Thymus (tissue), 14 donors: Measurements from ENCODE around the gene CALM3. TPM values are rescaled to one million over a fixed set of nuclear protein-coding genes. Genes with fewer than 3 reads are reported as not detected.
"Not testable (repeated sequence)": the region's sequence is repeated elsewhere in the genome, so short reads cannot be mapped to it uniquely, and the experiment has no call there.

ENCODE experiments used
- DNase-seq, 9 donors: peaks; one replicate each; pipeline ENCODE4 v3.0.0-alpha.2; 2013; ENCODE audit warnings: low spot score in 9 of 9, low read depth in 6 of 9, missing footprints in 1 of 9
- H3K27ac ChIP-seq, 2 donors: one replicate each; pipeline ENCODE4 v1.5.1; 2013; ENCODE audit warnings: control low read depth in 1 of 2, low read depth in 1 of 2, low read length in 1 of 2, mild to moderate bottlenecking in 1 of 2, moderate library complexity in 1 of 2
- H3K27me3 ChIP-seq, 2 donors: one replicate each; pipeline ENCODE4 v1.5.1; 2013; ENCODE audit warnings: low read length in 1 of 2; ENCODE audit not compliant: control insufficient read depth in 2 of 2, insufficient read depth in 1 of 2
- H3K36me3 ChIP-seq, 2 donors: one replicate each; pipeline ENCODE4 v1.5.1; 2013; ENCODE audit warnings: low read length in 1 of 2, mild to moderate bottlenecking in 1 of 2, moderate library complexity in 1 of 2; ENCODE audit not compliant: control insufficient read depth in 2 of 2, insufficient read depth in 2 of 2
- H3K4me1 ChIP-seq, 2 donors: one replicate each; pipeline ENCODE4 v1.5.1; 2013; ENCODE audit warnings: low read length in 2 of 2; ENCODE audit not compliant: control insufficient read depth in 2 of 2, insufficient read depth in 2 of 2
- H3K4me3 ChIP-seq, 2 donors: one replicate each; pipeline ENCODE4 v1.5.1; 2013; ENCODE audit warnings: low read length in 2 of 2, control low read depth in 1 of 2, mild to moderate bottlenecking in 1 of 2
- H3K9me3 ChIP-seq, 2 donors: one replicate each; pipeline ENCODE4 v1.5.1; 2013; ENCODE audit warnings: low read length in 1 of 2, mild to moderate bottlenecking in 1 of 2; ENCODE audit not compliant: control insufficient read depth in 2 of 2, insufficient read depth in 1 of 2
- WGBS: extraction: QIAGEN DNeasy Blood & Tissue Kit; methylation state at CpG from one replicate; pipeline ENCODE4 v1.1.7; 2013; 5-methylcytosine and 5-hydroxymethylcytosine counted together
- long read RNA-seq, 10 donors: transcript quantifications; one replicate each; lab custom pipeline, GENCODE V29; 2026
- polyA plus RNA-seq: library from polyadenylated mRNA; stranded (reverse); fragments of 200-250 nt; gene quantifications from one replicate; pipeline ENCODE4 v1.2.3, GENCODE V29; 2013
- total RNA-seq: library from RNA; stranded (reverse); fragments of 120-200 nt; gene quantifications from one replicate; pipeline ENCODE4 v1.2.4, GENCODE V29; 2013
- donor health status: healthy.

CALM3 gene
- total RNA-seq = 116 TPM
- polyA plus RNA-seq = 167 TPM
- long read RNA-seq, donor 1, transcript CALM3-201 (6 exons, 2,289 nt) = major isoform, 22 of 39 reads
- long read RNA-seq, donor 1, partial matches to known transcripts = 15 of 39 reads
- long read RNA-seq, donor 1, other reads (novel, unspliced or antisense) = 0 of 39 reads
- long read RNA-seq, donor 2, transcript CALM3-201 (6 exons, 2,289 nt) = major isoform, 353 of 455 reads
- long read RNA-seq, donor 2, transcript CALM3-207 (4 exons, 721 nt) = minor isoform, 27 of 455 reads
- long read RNA-seq, donor 2, transcript CALM3-213 (2 exons, 590 nt) = minor isoform, 5 of 455 reads
- long read RNA-seq, donor 2, partial matches to known transcripts = 38 of 455 reads
- long read RNA-seq, donor 2, other reads (novel, unspliced or antisense) = 25 of 455 reads
- long read RNA-seq, donor 3, transcript CALM3-201 (6 exons, 2,289 nt) = major isoform, 250 of 360 reads
- long read RNA-seq, donor 3, transcript CALM3-207 (4 exons, 721 nt) = minor isoform, 16 of 360 reads
- long read RNA-seq, donor 3, partial matches to known transcripts = 60 of 360 reads
- long read RNA-seq, donor 3, other reads (novel, unspliced or antisense) = 28 of 360 reads
- long read RNA-seq, donor 4, transcript CALM3-207 (4 exons, 721 nt) = minor isoform, 8 of 118 reads
- long read RNA-seq, donor 4, transcript CALM3-201 (6 exons, 2,289 nt) = major isoform, 95 of 118 reads
- long read RNA-seq, donor 4, partial matches to known transcripts = 11 of 118 reads
- long read RNA-seq, donor 4, other reads (novel, unspliced or antisense) = 0 of 118 reads
- long read RNA-seq, donor 5, transcript CALM3-207 (4 exons, 721 nt) = minor isoform, 22 of 441 reads
- long read RNA-seq, donor 5, transcript CALM3-201 (6 exons, 2,289 nt) = major isoform, 318 of 441 reads
- long read RNA-seq, donor 5, partial matches to known transcripts = 66 of 441 reads
- long read RNA-seq, donor 5, other reads (novel, unspliced or antisense) = 26 of 441 reads
- long read RNA-seq, donor 6, transcript CALM3-207 (4 exons, 721 nt) = minor isoform, 9 of 205 reads
- long read RNA-seq, donor 6, transcript CALM3-201 (6 exons, 2,289 nt) = major isoform, 180 of 205 reads
- long read RNA-seq, donor 6, partial matches to known transcripts = 6 of 205 reads
- long read RNA-seq, donor 6, other reads (novel, unspliced or antisense) = 5 of 205 reads
- long read RNA-seq, donor 7, transcript CALM3-207 (4 exons, 721 nt) = minor isoform, 8 of 232 reads
- long read RNA-seq, donor 7, transcript CALM3-201 (6 exons, 2,289 nt) = major isoform, 165 of 232 reads
- long read RNA-seq, donor 7, partial matches to known transcripts = 47 of 232 reads
- long read RNA-seq, donor 7, other reads (novel, unspliced or antisense) = 6 of 232 reads
- long read RNA-seq, donor 8, transcript CALM3-201 (6 exons, 2,289 nt) = major isoform, 97 of 131 reads
- long read RNA-seq, donor 8, transcript CALM3-207 (4 exons, 721 nt) = minor isoform, 5 of 131 reads
- long read RNA-seq, donor 8, partial matches to known transcripts = 27 of 131 reads
- long read RNA-seq, donor 8, other reads (novel, unspliced or antisense) = 0 of 131 reads
- long read RNA-seq, donor 9, transcript CALM3-201 (6 exons, 2,289 nt) = major isoform, 108 of 132 reads
- long read RNA-seq, donor 9, partial matches to known transcripts = 18 of 132 reads
- long read RNA-seq, donor 9, other reads (novel, unspliced or antisense) = 0 of 132 reads
- long read RNA-seq, donor 10, transcript CALM3-201 (6 exons, 2,289 nt) = major isoform, 164 of 229 reads
- long read RNA-seq, donor 10, transcript CALM3-207 (4 exons, 721 nt) = minor isoform, 9 of 229 reads
- long read RNA-seq, donor 10, partial matches to known transcripts = 36 of 229 reads
- long read RNA-seq, donor 10, other reads (novel, unspliced or antisense) = 19 of 229 reads

DNA sequence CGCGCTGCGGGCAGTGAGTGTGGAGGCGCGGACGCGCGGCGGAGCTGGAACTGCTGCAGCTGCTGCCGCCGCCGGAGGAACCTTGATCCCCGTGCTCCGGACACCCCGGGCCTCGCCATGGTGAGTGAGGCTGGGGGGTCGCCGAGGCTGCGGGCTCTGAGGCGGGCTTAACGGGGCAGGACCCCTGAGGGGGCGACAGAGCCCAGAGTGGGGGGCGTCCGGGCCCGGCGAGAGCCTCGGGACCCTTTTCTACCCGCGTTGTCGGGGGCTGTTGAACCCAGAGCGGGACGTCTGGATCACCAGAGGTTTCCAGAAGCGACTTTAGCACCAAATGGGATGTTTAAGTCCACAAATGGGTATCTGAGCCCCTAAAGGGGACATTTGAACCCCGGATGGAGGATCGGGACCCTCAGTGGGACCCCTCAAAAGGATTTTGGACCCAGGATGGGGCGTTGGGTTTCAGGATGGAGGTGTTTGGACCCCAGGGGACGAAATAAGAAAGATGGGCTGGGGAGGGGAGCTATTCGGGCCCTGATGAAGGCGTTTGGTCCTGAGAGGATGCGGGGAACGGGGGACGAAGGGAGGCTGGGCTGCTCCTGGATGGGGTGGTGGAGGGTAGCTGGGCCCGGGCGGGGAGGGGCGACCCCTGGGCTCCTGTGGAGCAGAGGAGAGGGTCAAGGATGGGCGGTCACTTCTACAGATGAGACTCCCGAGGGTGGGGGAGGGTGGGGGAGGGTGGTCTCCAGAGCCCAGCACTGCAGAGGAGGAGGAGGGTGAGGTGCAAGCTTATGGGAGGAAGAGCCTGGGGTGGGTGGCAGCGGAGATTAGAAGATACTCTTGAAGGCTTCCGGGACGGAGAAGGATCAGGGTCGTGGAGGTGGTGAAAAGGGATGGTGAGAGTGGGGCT is at the start of gene CALM3:
CALM3 (plus strand) TSS at position 13 of the 907 bp plus-strand sequence; CDS start at position 118, 105 bp downstream.
- peaks cover 19 to 34% of the 10 kb centered on the region in 2 donors for H3K36me3 ChIP-seq
- peak in 1 of 9 donors; percentile 40 for DNase-seq
- H3K27me3 ChIP-seq = no peaks in the 10 kb centered on the region
- under 1% methylated on average over 51 of the region's 51 CpGs for WGBS
- H3K9me3 ChIP-seq = peaks cover 0 to 17% of the 10 kb centered on the region in 2 donors
- H3K4me3 ChIP-seq = peak within 1 kb of the TSS; percentile 89 to 97
- peaks cover 14 to 30% of the 10 kb centered on the region in 2 donors for H3K4me1 ChIP-seq
- H3K27ac ChIP-seq = peak within 1 kb of the TSS; percentile 94 to 99

DNA sequence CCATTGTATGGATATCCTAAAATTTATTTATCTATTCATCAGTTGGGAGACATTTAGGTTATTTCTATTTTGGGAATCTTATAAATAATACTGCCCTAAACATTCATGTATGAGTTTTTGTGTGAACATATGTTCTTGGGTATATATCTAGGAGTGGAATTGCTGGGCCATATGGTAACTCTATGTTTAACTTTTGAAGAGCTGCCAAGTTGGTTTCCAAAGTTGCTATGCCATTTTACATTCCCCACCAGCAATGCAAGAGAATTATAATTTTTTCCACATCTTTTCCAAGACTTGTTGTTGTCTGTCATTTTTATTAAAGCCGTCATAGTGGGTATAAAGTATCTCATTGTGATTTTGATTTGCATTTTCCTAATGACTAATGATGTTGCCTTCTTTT is 48.2 kb upstream of the CALM3 start:
- Histone ChIP-seq H3K36me3 (no peaks in the 10 kb centered on the region), H3K4me1 (no peaks in the 10 kb centered on the region), H3K27ac (no peak overlapping the region), H3K27me3 (peaks cover 0 to 2% of the 10 kb centered on the region in 2 donors), H3K9me3 (no peaks in the 10 kb centered on the region), H3K4me3 (no peak overlapping the region)
- WGBS = 97% methylated on average over 1 of the region's 1 CpG
- no peak for DNase-seq

DNA sequence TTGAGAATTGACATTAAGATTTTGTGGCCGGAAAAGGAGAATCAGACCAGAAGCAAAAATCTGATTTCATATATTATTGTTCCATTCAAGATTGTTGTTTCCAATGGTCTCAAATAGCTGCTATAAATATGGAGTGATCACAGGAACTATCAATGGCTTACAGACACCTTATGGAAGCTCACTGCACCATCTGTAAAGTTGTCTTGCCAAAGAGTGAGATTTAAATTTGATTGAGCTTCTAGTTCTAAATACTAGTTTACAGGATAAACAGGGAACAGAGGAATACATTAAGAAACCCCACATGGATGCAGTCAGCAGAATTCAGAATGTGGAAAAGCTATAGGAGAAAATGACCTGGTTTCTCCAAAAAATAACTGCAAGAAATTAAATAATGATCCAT is 47.0 kb upstream of the CALM3 start:
- Histone ChIP-seq H3K27ac (no peak overlapping the region), H3K4me1 (no peaks in the 10 kb centered on the region), H3K9me3 (peaks cover 0 to 3% of the 10 kb centered on the region in 2 donors), H3K36me3 (no peaks in the 10 kb centered on the region), H3K4me3 (no peak overlapping the region), H3K27me3 (peaks cover 0 to 2% of the 10 kb centered on the region in 2 donors)
- no peak for DNase-seq
- 97% methylated on average over 1 of the region's 1 CpG for WGBS

DNA sequence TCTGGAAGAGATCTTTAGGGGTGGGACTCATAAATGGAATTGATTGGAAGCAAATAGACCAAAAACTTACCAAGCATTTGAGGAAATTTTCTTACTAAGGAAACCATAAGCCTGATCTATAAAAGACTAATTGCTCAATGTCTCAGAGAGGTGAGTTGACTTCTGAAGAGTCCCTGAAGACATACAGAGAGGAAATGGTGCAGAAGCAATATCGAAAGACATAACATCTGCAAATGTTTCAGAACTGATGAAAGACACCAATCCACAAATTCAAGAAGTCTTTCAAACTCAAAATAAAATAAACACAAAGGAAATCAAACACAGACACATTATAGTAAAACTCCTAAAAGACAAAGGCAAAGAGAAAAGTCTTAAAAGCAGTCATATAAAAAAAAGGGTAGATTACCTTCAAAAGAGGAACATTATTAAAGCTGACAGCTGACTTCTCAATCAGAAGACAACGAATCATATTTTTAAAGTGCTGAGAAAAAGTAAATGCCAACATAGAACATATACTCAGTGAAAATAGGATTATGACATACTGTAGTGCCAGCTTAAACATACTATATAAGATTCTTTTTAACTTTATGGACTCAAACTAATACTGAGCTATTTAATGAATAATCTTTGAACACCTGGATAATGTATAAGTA is 45.4 kb upstream of the CALM3 start:
- Histone ChIP-seq H3K27ac (no peak overlapping the region), H3K9me3 (peaks cover 0 to 5% of the 10 kb centered on the region in 2 donors), H3K36me3 (no peaks in the 10 kb centered on the region), H3K27me3 (peaks cover 0 to 2% of the 10 kb centered on the region in 2 donors), H3K4me3 (no peak overlapping the region), H3K4me1 (no peaks in the 10 kb centered on the region)
- 47% methylated on average over 2 of the region's 2 CpGs for WGBS
- no peak for DNase-seq

DNA sequence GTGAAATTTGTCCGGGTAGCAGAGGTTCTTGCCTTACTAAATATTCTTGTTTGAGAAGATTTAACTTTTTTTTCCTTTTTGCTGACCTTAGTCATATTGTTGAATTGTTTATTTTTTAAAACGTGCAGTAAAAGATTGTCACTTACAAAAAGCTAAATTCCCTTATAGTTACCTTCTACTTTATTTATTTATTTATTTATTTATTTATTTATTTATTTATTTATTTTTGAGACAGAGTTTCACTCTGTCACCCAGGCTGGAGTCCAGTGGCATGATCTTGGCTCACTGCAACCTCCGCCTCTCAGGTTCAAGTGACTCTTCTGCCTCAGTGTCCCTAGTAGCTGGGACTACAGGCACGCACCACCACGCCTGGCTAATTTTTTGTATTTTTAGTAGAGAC is 44.7 kb upstream of the CALM3 start:
- H3K4me3 ChIP-seq, DNase-seq, H3K9me3 ChIP-seq, H3K27me3 ChIP-seq, H3K27ac ChIP-seq, H3K36me3 ChIP-seq, H3K4me1 ChIP-seq: not testable (repeated sequence)
- 89% methylated on average over 5 of the region's 5 CpGs for WGBS

DNA sequence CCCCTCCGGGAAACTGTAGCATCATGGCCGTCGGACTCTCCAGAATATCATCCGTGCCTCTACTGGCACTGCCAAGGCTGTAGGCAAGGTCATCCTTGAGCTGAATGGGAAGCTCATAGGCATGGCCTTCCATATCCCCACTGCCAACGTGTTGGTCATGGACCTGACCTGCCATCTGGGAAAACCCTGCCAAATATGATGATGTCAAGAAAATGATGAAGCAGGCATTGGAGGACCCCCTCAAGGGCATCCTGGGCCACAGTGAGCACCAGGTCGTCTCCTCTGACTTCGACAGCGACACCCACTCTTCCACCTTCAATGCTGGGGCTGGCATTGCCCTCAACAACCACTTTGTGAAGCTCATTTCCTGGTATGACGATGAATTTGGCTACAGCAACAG is 41.9 kb upstream of the CALM3 start:
- Histone ChIP-seq H3K36me3 (no peaks in the 10 kb centered on the region), H3K4me1 (no peaks in the 10 kb centered on the region), H3K27me3 (no peaks in the 10 kb centered on the region), H3K4me3 (no peak overlapping the region), H3K9me3 (peaks cover 0 to 5% of the 10 kb centered on the region in 2 donors), H3K27ac (no peak overlapping the region)
- 95% methylated on average over 9 of the region's 9 CpGs for WGBS
- no peak for DNase-seq

DNA sequence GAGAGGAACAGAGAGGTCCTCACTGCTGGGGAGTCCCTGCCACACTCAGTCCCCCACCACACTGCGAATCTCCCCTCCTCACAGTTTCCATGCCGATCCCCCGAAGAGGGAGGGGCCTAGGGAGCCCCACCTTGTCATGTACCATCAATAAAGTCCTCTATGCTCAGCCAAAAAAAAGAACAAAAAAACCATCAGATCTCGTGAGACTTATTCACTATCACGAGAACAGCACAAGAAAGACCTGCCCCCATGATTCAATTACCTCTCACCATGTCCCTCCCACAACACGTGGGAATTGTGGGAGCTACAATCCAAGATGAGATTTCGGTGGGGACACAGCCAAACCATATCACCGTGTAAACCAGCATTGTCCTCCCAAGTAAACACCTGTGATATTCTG is 41.5 kb upstream of the CALM3 start:
- not testable (repeated sequence) for H3K9me3 ChIP-seq, H3K27me3 ChIP-seq, H3K36me3 ChIP-seq, H3K4me3 ChIP-seq, DNase-seq, H3K27ac ChIP-seq, H3K4me1 ChIP-seq
- WGBS = 95% methylated on average over 8 of the region's 8 CpGs
